ENCODE measurements around the gene ACP7.

ACP7 gene

DNA sequence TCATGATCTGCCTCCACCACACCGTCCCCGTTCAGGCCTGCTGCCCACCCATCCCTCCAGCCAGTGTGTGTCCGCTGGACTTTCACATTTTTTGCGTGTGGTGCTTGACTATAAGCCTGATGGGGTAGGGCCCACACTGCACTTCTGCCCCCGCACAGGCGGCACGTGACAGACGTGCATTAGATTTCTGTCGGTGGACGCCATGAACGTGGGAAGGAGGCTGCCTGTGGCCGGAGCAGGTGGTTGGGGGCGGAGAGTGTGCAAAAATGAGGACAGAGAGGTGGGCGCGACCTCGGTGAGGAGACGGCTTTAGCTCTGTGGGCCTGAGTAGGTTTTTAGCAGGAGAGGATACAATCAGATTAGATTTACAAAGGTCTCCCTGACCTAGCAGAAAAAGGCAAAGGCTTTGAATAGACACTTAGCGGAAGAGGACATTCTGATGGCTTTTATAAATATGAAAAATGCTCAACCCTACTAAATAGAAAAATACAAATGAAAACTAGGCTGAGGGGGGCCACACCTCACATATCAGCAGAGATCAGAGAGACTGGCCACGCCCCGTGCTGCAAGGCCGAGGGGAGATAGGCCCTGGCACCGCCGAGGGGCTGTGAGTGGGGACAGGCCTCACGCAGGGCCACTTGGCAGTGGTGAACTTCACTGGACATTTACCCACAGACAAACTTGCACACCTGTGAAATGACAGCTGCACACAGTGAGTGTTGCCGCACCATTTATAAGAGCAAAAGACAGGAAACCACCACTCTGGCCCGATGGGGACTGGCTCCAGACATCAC lies 66.8 kb downstream of the ACP7 start:
- Histone ChIP-seq H3K4me1 (ENCODE audit: insufficient read depth, low read length) (peaks cover 15% of the 10 kb centered on the region; the same call in 1 of the 2 replicates), H3K9me3 (ENCODE audit: control insufficient read depth, insufficient read depth, low read length) (no peaks in the 10 kb centered on the region; the same call in 1 of the 2 replicates), H3K9ac (ENCODE audit: low read depth, low read length) (no peak overlapping the region), H3K36me3 (ENCODE audit: insufficient read depth, low read length) (0 out of 2 replicates have a peak, but pooled peaks cover 4% of the 10 kb centered on the region)

DNA sequence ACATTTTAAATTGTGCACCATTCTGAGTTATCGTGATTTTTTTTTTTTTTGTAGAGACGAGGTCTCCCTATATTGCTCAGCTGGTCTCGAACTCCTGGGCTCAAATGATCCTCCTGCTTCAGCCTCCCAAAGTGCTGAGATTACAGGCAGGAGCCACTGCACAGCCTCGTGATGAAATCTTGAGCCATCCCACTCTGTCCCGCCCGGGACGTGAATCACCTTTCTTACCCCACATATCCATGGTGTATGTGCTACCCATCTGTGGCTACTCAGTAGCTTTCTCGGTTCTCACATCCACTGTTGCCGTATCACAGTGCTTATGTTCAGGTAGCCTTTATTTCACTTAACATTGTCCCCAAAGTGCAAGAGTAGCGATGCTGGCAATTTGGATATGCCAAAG lies 67.9 kb downstream of the ACP7 start:
- Histone ChIP-seq H3K9me3 (ENCODE audit: control insufficient read depth, insufficient read depth, low read length) (no peaks in the 10 kb centered on the region; the same call in 1 of the 2 replicates), H3K4me1 (ENCODE audit: insufficient read depth, low read length) (peaks cover 7% of the 10 kb centered on the region; the same call in 1 of the 2 replicates), H3K9ac (ENCODE audit: low read depth, low read length) (no peak overlapping the region), H3K36me3 (ENCODE audit: insufficient read depth, low read length) (0 out of 2 replicates have a peak, but pooled peaks cover 4% of the 10 kb centered on the region)

DNA sequence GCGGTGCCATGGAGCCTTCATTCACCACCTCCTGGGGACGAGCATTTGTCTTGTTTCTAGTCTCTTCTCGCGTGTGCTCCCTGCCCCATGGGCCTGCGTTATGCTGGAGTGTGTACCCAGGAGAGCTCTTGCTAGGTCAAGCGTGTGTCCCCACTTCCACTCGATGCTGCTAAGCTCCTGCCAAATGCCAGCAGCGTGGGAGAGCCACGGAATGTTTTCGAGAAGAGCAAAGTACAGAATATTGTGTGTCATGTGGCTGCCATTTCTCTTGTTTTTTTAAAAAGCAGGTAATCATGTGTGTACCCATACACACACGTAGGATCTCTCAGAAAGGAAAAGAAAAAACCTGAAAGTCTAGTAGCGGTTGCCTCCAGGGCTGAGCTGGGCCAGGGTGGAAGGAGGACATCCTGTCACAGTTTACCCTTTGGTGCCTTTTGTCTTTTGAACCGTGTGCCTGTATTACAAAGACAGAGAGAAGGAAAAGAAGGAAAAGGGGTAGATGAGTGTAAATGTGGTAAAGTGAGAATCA lies 70.0 kb downstream of the ACP7 start:
- H3K4me1 ChIP-seq (ENCODE audit: insufficient read depth, low read length), result peaks cover 4% of the 10 kb centered on the region; the same call in 1 of the 2 replicates
- H3K36me3 ChIP-seq (ENCODE audit: insufficient read depth, low read length), result no peaks in the 10 kb centered on the region; the same call in 1 of the 2 replicates
- H3K9ac ChIP-seq (ENCODE audit: low read depth, low read length), result no peak overlapping the region
- H3K9me3 ChIP-seq (ENCODE audit: control insufficient read depth, insufficient read depth, low read length), result no peaks in the 10 kb centered on the region; the same call in 1 of the 2 replicates

DNA sequence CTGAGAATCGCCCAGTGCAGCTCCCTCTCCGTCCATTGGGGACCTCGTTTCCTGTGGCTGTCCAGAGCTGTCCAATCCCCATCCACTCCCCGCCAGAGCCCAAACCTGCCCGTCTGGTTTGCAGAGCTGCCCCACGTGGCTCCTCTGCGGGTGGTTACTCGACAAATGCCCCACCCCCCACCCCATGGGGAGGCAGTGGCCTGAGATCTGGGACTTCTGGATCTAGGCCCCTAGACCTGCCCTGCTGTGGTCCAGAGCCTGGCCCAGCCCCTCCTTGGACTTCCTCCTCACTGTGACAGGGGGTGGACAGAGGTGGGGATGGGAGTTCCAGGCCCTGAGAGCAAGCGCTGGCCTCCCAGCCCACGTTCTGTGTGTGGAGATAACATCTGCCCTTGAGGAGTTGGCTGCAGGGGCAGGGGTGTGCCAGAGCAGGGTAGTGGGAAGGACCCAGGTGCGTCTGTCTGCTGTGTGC lies 70.5 kb downstream of the ACP7 start:
- H3K36me3 ChIP-seq (ENCODE audit: insufficient read depth, low read length), result no peaks in the 10 kb centered on the region; the same call in 1 of the 2 replicates
- no peak overlapping the region for H3K9ac ChIP-seq (ENCODE audit: low read depth, low read length)
- no peaks in the 10 kb centered on the region for H3K9me3 ChIP-seq (ENCODE audit: control insufficient read depth, insufficient read depth, low read length)
- peaks cover 4% of the 10 kb centered on the region; the same call in 1 of the 2 replicates for H3K4me1 ChIP-seq (ENCODE audit: insufficient read depth, low read length)

DNA sequence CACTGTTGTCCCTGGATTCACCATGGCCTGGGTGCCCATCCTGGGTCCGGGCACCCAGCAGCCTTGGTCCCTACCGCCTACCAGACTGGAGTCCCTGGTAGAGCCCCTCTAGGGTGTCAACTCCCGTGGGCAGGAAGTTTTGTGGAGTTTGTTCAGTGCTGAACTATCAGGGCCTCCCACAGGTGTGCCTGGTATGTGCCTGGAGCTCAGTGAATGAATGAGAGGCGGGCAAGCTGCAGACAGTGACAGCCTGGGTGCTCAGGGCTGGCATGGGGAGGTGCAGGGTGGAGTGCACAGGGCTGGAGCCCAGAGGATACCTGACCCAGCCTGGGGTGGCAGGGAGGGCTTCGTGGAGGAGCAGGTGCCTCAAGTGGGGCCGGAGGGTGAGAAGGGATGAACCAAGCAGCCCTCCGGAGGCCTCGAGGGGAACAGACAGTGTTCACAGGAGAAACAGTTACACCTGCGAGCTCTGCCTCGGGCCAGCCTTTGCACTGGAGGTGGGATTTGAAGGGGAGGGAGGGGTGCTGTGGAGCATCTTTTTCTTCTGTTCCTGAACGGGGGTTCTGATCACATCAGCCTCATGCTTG lies 71.0 kb downstream of the ACP7 start:
- H3K9me3 ChIP-seq (ENCODE audit: control insufficient read depth, insufficient read depth, low read length), result no peaks in the 10 kb centered on the region
- peaks cover 4% of the 10 kb centered on the region; the same call in 1 of the 2 replicates for H3K4me1 ChIP-seq (ENCODE audit: insufficient read depth, low read length)
- no peak overlapping the region for H3K9ac ChIP-seq (ENCODE audit: low read depth, low read length)
- no peaks in the 10 kb centered on the region; the same call in 1 of the 2 replicates for H3K36me3 ChIP-seq (ENCODE audit: insufficient read depth, low read length)

DNA sequence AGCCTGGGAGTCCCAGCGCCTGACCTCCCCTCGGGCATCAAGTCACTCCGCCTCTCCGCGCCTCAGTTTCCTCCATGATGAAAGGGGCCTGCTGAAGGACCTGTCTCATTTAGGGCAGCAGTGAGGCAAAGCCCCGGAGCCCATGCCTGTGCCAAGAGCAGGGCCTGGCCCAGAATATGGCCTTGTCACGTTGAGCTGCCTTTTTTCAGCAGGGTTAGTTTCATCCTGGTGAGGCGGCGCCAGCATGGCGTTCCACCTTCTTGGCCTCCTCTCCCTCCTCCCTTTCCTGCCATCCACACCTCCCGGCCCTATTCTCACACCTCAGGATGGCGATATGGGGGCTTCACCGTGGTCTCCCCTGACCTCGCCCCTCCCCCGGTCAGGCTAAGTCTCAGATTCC lies 71.6 kb downstream of the ACP7 start:
- no peaks in the 10 kb centered on the region; the same call in 1 of the 2 replicates for H3K36me3 ChIP-seq (ENCODE audit: insufficient read depth, low read length)
- H3K9me3 ChIP-seq (ENCODE audit: control insufficient read depth, insufficient read depth, low read length), result no peaks in the 10 kb centered on the region
- no peak overlapping the region for H3K9ac ChIP-seq (ENCODE audit: low read depth, low read length)
- H3K4me1 ChIP-seq (ENCODE audit: insufficient read depth, low read length), result peaks cover 4% of the 10 kb centered on the region; the same call in 1 of the 2 replicates

DNA sequence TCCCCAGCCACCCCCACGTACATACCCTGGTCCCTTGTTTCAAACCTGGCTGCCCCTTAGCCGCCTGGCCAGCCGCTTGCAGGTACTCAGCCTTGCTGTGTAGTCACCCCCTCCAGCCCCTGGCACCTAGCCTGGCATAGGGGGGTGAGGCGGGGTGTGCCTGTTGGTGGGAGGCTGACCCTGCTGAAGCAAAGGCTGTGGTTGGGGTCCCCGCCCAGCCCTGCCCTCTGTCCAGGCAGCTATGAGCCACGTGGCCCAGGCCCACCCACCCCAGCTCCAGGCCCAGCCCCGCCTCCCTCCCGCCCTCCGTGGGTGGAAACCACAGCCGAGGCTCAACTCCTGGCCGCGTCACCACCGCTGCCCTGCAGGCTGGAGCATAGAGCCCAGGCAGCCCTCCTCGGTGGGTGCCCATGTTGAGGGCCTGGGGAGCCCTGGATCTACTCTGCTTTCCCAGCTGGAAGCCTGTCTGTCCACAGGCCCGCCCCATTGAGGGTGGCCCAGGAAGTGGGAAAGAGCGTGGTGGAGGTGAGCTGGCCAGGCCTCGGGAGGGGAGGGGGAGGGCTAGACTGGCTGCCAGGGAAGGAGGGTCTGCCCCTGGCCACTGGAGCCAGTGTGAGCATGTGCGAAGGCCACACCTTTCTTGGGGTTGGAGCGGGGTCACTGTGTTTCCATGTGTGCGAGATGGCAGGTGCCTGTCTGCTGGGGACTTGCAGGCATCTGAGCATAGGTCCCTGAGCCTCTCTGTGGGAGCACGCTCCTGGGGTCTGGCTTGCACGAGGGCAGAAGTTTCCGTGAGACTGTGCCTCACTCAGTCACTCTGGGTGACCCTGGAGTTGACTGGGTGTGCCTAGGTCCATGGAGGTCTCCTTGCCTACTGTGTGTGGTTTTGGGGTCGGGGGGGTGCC lies 72.4 kb downstream of the ACP7 start:
- Histone ChIP-seq H3K36me3 (ENCODE audit: insufficient read depth, low read length) (no peaks in the 10 kb centered on the region; the same call in 1 of the 2 replicates), H3K9ac (ENCODE audit: low read depth, low read length) (no peak overlapping the region), H3K4me1 (ENCODE audit: insufficient read depth, low read length) (peaks cover 4% of the 10 kb centered on the region; the same call in 1 of the 2 replicates)

DNA sequence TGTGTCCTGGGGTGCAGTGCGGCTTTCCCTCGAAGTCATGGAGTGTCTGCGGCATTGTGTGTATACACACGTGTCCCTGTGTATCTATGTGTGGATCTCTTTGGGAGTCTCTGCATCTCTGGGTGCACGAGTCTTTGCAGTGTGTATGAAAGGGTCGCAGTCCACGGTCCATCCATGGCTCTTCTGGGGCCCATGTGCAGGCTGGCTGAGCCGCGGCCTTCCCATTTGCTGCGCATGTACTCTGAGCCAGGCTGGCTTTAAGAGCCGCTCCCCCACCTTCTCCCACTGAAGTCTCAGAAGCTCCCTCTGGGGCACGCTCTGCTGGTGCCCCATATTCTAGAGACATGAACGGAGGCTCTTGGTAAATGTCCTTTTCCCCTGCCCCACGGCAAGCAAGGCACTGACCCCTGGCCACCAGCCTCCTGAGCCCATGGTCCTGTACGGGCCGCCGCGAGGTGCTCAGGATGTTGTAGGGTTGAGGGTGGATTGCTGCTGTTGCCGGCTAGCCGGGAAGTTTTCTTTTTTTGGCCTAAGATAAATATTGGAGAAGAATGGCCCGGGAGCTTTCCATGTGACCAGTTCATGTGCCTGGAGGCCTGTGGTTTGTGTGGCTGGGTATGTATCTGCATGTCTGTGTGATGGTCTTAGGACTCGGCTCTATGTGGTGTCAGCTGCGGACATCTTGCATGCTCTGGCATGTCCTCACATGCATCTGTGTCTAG lies 73.3 kb downstream of the ACP7 start:
- no peak overlapping the region for H3K9ac ChIP-seq (ENCODE audit: low read depth, low read length)
- no peaks in the 10 kb centered on the region; the same call in 1 of the 2 replicates for H3K36me3 ChIP-seq (ENCODE audit: insufficient read depth, low read length)
- peaks cover 4% of the 10 kb centered on the region; the same call in 1 of the 2 replicates for H3K4me1 ChIP-seq (ENCODE audit: insufficient read depth, low read length)
- no peaks in the 10 kb centered on the region for H3K9me3 ChIP-seq (ENCODE audit: control insufficient read depth, insufficient read depth, low read length)

More for the DNA sequence above, 72.4 kb downstream of the ACP7 start:
- H3K9me3 ChIP-seq (ENCODE audit: control insufficient read depth, insufficient read depth, low read length), result no peaks in the 10 kb centered on the region

DNA sequence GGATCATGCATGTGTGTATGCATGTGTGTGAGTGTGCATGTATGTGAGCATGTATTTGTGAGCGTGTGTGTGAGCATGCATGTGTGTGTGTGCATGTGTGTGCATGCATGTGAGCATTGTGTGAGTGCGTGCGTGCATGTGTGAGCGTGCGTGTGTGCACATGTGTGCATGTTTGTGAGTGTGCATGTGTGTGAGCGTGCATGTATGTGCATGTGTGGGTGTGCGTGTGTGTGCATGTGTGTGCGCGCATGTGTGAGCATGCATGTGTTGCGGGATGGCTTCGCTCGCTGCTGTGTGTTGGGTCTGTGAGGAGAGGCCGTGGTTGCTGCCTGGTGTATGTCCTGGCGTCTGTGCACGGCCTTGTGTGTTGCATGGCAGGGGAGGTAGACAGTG lies 73.8 kb downstream of the ACP7 start:
- no peaks in the 10 kb centered on the region for H3K9me3 ChIP-seq (ENCODE audit: control insufficient read depth, insufficient read depth, low read length)
- no peaks in the 10 kb centered on the region; the same call in 1 of the 2 replicates for H3K36me3 ChIP-seq (ENCODE audit: insufficient read depth, low read length)
- no peak overlapping the region for H3K9ac ChIP-seq (ENCODE audit: low read depth, low read length)
- peaks cover 4% of the 10 kb centered on the region; the same call in 1 of the 2 replicates for H3K4me1 ChIP-seq (ENCODE audit: insufficient read depth, low read length)

DNA sequence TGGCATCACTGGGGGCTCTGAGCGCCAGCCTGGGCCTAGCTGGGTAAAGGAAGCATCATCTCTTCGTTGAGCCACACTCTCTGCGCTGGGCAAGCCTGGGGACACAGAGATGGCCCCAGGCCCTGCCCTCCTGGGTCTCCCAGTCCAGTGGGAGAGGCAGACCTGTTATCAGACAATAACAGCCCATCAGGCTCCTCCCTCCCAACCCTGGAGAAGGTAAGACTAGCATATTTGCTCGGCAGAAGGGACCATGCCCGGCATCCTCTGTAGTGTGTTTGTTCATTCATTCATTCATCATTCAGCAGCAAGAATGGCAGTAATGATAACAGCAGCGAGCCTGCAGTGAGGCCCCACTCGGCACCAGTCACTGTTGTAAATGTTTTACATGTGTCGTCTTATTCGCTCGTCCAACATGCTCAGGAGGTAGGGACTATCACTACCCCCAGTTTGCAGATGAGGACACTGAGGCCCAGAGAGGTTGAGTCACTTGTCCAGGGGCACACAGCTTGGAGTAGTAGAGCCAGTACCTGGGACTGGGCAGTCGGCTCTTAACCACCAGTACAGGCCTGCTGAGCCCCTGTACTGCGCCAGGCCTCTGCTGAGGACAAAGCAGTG lies 74.6 kb downstream of the ACP7 start:
- Histone ChIP-seq H3K4me1 (ENCODE audit: insufficient read depth, low read length) (peaks cover 4% of the 10 kb centered on the region; the same call in 1 of the 2 replicates), H3K9ac (ENCODE audit: low read depth, low read length) (no peak overlapping the region), H3K9me3 (ENCODE audit: control insufficient read depth, insufficient read depth, low read length) (no peaks in the 10 kb centered on the region), H3K36me3 (ENCODE audit: insufficient read depth, low read length) (no peaks in the 10 kb centered on the region; the same call in 1 of the 2 replicates)

DNA sequence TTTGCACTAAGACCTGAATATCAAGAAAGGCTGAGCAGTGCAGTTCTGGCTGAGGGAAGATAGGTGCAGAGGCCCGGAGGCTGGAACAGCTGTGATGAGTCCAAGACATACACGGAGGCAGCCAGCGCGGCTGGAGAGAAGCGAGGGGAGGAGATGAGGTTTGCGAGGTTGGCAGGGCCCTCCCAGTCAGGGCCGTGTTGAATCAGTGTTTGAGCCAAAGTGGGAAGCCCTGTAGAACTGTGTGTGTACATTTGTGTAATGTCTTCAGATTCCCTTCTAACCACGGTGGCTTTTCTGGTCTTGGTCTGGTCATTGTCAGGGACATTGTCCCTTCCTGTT lies 76.3 kb downstream of the ACP7 start:
- H3K4me1 ChIP-seq (ENCODE audit: insufficient read depth, low read length), result peaks cover 4% of the 10 kb centered on the region; the same call in 1 of the 2 replicates
- H3K9me3 ChIP-seq (ENCODE audit: control insufficient read depth, insufficient read depth, low read length), result no peaks in the 10 kb centered on the region
- H3K36me3 ChIP-seq (ENCODE audit: insufficient read depth, low read length), result no peaks in the 10 kb centered on the region; the same call in 1 of the 2 replicates
- H3K9ac ChIP-seq (ENCODE audit: low read depth, low read length), result no peak overlapping the region
